Stimulated activated CD8-positive, alpha-beta memory T cell treated with anti-CD3 and anti-CD28 coated beads, Interleukin-15, amount 100 ng/mL, for 4 hours (primary cell): ENCODE data around the gene IQGAP2.
"Not testable (repeated sequence)": the region's sequence is repeated elsewhere in the genome, so short reads cannot be mapped to it uniquely, and the experiment has no call there.

Experiments
- DNase-seq, 2 donors: peaks; one replicate each; pipeline ENCODE4 v3.0.0-alpha.2; 2020; ENCODE audit warnings: low read depth in 2 of 2

IQGAP2 gene

DNA sequence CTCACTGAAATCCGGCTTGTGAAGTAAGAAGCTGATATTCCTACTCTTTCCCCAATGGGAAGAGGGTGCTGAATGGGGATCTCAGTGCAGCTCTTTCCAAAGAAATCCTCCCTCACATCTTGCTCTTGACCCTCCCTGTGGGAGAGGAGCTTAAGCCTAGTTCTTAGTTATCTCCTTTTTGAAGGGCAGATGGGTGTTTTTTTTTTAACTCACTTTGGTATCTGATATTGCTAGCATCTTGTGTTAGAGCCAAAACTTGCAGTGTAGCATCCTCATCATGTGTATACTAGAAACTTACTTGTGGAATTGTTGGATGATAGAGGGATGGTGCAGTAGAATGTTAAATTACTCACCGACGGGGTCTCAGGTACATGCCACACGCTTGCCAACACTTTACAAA is 129.9 kb downstream of the IQGAP2 start:
- no peak for DNase-seq

DNA sequence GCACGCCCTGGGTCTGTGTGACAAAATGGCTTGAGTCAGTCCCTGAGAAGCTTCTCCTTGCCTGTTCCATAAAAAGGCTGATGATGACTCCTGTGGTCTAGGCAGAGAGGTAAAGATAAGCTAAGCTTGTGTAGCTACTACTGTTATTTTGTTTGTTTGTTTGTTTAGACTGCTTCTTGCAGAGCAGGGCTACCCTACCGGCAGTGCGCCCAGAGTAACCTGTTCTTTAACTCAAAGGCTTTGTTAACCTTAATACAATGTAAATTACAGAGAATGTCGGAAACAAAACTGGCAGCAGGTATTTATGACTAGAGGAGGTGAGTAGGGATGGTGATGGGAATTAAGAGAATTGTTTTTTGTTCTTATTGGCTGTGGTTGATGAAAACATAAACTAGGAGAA is 132.5 kb downstream of the IQGAP2 start:
- no peak for DNase-seq

DNA sequence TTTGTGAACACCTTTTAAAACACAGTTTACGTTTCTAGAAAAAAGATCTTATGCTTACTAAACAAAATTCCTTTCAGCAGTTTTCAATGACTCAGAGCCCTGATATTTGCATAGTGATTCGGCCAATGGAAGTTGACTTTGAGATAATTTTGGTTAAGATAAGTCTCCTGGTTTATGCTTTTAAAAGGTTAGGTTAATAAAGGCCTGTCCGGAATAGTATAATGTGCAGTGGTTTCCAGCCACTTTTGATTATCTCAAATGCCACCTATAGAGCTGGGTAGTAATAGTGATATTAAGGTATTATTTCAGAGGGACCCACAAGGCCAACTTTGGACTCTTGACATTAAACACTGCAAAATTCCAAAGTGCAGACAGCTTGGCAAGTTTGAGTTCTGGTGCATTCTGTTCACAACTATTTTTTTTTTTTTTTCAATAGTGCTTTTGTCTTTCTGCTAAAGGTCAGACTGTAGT is 134.0 kb downstream of the IQGAP2 start:
- DNase-seq, result no peak

DNA sequence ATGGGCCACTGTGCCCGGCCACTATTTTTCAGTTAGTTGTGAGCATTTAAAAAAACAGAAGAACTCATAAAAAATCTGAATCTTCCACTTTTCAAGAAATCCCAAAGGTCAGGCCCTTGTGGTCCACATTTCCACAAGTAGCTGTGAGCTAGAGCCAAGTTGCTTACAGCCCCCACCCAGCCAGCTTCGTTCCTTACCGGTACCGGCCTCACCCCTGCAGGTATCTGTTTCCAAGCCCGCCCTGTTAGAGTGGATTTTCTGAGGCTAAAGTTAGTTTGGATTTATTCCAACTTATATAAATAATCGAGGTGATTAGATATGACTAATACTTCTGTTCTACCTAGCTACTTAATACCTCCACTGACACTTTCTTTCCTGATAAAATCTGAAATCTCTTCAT is 139.2 kb downstream of the IQGAP2 start:
- no peak for DNase-seq

DNA sequence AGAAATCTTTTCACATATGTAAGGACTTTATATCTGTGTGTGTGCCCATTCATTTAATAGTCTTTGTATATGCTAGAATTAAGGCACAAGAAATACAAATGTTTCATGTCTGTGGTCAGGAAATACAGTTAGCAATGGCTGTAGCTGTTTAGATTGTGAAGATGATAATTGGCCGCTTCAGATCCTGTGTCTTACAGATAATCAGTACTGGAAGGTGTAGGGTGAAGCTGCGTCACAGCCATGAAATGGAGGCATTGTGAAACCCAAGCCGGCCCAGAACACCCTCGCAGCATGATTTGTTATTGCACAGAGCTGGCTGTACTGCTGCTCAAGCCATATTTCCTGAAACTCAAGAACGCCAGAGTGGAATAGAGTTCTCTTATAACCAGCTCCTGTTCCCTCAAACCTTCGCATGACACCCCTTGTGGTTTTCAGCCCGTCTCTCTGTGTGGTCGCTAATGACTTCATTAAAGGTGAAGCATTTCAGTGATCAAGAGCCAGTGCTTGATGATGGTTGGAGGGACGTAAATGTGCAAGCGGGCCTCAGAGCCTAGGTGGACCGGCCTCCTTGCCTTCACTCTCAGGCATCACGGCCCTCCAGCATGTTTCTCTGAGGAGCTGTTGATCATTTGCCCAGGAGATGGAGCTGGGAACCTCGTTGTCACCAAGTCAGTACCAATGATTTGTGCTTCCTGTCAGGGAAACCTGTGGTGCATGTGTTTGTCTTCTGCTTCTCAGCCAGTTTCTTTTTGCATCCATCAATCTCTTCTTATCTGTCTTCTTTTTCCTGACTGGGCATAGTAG is 140.0 kb downstream of the IQGAP2 start:
- peak; percentile 13 to 24 for DNase-seq

DNA sequence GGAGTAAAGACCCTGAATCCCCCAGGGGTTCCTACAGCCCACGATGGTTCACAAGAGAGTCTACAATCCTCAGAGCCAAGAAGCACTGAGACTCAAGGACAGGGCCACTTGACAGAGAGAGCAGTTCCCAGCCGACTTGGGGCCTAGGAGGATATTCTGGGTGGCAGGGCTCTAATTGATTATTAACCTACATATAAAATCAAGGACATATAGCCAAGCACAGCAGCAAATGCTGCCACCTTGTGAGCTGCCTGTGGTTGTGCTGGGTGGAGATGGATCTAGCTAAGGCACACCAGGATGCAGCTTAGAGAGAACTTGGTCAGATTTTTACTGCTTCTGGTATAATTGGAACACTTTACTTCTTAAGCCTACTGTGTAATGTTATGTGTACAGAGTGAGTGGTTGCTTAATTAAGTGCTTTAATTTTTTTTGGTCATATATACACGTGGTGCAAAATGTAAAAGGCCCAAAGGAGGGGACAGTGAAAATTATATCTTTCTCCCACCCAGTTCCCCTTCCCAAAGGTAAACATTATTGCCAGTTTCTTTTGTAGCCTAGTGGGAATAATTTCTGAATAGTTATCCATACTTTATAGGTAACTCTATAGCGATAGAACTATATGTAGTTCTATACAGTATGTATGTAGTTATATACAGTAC is 141.3 kb downstream of the IQGAP2 start:
- DNase-seq, result peak in 1 of 2 donors; percentile 46

DNA sequence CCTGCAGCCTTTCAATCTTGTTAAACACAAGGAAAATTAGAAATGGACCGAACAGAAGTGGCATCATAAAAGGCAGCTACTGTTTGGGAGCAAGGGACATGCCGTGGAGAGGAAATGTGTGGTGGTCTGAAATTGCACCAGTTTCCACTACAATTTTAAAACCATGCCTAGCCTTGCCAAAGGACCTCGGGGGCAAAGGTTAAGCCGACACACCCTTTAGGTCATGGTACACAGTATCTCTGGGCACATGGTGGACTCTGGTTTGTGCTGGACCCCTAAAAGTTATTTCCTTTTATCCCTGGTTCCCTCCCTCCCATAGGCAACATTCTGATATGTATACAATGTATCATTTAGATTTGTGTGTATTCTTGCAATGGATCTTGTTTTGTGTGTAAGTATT is 142.1 kb downstream of the IQGAP2 start:
- DNase-seq, result no peak

DNA sequence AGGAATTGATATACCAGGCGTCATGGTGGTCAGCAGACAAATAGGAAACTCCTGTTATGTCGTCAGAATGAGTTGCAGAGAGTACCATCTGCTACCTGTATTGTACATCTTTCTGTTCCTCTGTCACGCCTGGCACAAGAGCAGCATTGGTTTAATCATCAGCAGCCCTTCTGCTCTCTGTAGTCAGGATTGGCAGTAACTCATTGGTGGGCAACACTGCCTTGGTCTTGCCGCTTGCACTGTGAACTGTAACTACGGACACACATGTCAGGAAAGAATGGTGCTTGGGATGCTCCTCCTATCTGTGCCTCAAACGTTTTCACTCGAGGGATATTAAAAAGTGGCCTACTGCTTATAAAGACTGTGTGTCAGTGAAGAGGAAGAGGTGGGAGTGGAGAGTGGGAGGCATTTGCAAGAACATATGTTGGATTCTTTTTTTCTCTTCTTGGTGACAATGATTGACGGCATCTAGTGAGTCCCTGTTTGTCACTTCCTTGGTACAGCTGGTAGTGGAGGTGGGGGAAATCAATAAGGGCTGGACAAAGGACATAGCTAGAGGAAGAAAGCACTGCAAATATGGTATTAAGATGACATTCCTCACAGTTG is 143.5 kb downstream of the IQGAP2 start:
- peak in 1 of 2 donors; percentile 30 for DNase-seq

DNA sequence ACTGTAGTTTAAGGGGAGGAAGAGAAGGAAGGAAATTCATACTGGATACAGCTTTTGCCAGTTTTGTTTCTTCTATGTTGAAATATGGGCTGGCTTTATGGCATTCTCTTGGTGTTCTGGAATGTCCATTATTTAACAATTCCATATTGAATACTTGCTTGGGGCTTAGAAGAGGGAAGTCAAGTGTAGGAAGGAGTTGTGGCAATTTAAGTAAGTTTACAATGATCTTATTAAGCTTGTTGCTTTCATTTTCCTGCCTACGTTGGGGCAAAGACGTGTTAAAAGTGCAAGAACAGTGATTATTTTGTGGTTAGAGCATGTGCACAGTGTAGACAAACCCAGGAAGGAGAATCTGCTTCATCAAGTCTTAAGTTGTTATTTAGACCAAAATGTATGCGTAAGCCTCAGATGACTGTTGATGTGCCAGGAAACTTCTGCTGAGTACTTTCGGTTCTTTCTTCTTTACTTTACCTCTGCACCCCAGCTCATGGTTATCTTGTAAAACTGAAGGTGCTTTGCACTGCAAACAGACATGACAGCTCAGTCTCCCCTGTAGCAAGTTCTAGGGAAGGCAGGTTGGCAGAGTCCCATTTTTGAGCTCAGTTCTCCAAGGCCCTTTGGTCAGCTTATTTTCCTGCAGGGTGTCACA is 144.3 kb downstream of the IQGAP2 start:
- DNase-seq, result peak in 1 of 2 donors; percentile 23

DNA sequence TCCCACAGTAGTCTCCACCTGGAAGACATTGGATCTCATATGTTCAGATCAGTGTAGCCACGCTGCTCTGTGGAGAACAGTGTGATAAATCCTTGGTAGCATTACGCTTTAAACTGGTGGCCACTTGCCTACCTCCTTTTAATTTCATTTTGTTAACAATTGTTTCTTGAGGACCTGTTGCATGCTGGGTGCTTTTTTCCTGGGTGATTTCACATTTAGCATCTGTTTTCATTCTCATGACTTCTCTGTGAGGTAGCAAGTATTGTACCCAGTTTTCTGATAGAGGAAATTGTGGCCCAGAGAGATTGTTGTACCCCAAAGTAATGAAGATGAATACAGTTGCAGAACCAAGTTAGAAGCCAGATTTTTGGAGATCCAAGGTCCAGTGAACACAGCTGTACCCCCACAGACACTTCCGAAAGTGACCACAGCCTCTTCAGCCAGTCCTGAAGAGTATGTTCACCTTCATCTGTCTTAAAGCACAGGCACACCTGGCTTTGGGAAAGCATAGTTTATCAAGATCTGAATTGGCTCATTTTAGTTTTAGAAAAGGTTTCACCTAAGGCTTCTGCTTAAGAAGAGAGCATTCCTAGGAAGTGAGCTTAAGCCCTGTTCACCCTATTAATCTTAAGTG is 144.9 kb downstream of the IQGAP2 start:
- no peak for DNase-seq

DNA sequence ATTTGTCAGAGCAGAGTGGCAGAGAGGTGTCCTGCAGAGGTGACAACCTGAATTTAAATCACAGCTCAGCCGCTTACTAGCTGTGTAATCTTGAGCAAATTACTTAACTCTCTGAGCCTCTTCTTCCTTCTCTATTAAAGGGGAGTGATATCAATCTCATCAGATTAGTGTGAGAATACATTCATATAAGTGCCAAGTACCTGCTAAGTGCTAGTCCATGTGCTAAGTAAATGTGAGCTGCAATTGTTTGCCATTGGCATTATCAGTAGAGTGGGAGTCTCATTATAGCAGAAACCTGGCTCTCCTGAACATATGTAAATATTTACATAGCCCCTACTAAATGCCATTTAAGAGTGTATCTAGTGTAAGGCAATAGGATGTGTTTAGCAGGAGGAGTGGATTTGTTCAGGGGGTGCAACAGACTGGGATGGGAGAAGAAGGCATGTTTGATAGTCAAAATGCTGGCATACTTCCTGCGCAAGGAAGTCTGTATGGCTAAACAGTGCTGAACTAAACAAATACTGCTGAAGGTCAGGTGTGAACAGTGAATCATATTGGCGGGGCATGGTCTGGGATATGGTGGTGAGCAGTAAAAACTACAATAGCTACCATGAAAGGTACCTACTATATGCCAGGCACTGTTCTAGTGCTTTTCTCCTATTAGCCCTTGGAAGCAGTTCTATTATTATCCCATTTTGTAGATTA is 145.6 kb downstream of the IQGAP2 start:
- DNase-seq, result no peak

DNA sequence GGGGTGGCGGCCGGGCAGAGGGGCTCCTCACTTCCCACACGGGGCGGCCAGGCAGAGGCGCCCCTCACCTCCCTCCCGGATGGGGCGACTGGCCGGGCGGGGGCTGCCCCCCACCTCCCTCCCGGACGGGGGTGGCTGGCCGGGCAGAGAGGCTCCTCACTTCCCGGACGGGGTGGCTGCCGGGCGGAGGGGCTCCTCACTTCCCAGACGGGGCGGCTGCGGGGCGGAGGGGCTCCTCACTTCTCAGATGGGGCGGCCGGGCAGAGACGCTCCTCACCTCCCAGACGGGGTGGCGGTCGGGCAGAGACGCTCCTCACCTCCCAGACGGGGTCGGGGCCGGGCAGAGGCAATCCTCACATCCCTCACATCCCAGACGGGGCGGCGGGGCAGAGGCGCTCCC is 147.8 kb downstream of the IQGAP2 start:
- DNase-seq, result not testable (repeated sequence)

DNA sequence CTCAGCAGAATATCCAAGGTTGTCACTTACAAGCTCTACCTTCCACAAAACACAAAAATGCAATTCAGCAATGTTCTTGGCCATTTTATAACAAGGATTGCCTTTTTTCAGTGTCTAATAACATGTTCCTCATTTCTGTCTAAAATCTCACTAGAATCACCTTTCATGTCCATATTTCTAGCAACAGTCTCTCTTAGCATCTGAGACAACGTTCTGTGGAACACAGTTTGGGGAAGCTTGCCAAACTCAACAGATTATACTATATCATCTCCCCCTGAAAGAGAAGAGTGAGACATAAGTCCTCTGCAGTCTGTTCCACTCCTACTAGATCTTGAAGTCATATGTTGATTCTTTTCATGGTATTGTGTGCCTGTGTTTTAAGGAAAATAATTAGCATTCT is 149.5 kb downstream of the IQGAP2 start:
- DNase-seq, result no peak

DNA sequence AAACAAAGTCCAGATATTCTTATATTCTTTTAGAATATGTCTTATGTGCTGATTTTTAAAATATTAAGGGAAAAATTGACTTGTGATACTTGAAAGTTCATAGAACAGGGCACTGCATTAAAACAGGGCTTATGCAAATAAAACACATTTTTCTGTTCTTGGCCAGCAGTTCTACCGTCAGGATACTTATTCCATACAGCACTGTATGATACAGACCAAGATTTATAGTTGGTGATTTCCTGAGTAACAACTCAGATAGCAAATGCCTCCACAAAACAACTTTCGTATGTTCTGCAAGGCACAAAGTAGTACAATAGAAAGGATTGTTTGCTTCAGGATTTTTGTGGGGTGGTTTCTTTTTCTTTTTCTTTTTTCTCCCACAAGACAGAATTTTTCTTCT is 150.2 kb downstream of the IQGAP2 start:
- DNase-seq, result no peak

DNA sequence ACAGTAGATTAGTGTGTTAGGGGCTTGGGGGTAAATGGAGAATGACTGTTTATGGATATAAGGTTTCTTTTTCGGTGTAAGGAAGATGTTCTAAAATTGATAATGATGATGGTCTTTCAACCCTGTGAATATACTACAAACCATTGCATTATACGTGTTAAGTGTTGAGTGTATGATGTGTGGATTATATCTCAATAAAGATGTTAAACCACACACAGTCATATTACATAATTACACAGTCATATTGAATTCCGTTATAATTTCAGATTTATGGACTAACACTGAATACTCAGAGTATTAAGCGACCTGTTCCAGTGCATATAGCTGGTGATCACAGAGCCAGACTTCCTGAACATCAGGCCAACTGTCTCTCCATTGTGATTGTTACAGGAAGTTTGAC is 152.0 kb downstream of the IQGAP2 start:
- no peak for DNase-seq

DNA sequence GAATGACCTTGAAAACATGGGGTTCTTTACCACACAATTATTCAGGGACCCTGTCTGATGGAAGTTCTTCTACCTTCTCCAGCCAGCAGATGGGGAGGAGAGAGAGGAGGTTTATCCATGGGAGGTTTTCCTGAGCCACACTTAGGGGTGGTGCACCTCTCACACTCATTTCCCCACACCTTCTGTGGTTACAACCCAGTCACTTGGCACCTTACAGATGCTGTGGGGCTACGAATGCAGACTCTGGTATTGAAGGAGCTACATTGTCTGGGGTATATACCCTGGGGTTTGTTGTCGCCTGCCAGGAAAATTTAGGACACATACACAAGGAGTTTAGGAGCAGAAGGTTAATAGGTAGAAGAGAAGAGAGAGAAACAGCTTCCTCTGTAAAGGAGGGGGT is 152.6 kb downstream of the IQGAP2 start:
- no peak for DNase-seq

DNA sequence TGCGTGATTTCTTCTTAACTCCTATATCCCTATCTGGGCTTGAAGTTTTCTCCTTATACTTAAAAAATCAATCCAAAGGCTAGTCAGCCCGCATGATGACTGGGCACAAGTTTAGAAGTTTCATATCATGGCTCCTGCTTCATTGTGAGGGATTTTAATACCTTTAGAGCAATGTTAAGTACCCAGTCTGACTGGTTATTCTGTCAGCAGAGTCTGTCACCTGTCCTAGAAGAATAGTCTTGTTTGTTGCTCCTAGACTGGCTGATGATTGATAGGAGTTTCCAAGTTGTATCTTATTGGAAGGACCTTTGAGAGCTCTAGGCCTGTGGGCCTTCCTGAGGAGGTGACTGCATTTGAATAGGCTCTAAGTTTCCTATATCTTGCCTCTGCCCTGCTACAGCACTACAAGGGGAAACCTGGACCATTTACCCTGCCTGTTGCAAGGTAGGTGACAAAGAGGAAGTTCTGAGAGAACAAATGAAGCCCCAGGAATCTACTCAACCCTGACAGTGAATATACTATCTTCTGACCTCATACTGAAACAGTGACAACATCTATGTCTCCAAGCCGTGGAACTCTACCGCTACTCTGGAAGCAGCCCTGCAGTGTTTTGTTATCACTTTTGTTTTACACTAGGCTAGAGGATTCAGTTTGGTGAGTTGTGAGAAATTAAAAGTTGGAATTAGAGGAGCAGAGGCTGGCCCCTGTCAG is 153.6 kb downstream of the IQGAP2 start:
- no peak for DNase-seq

DNA sequence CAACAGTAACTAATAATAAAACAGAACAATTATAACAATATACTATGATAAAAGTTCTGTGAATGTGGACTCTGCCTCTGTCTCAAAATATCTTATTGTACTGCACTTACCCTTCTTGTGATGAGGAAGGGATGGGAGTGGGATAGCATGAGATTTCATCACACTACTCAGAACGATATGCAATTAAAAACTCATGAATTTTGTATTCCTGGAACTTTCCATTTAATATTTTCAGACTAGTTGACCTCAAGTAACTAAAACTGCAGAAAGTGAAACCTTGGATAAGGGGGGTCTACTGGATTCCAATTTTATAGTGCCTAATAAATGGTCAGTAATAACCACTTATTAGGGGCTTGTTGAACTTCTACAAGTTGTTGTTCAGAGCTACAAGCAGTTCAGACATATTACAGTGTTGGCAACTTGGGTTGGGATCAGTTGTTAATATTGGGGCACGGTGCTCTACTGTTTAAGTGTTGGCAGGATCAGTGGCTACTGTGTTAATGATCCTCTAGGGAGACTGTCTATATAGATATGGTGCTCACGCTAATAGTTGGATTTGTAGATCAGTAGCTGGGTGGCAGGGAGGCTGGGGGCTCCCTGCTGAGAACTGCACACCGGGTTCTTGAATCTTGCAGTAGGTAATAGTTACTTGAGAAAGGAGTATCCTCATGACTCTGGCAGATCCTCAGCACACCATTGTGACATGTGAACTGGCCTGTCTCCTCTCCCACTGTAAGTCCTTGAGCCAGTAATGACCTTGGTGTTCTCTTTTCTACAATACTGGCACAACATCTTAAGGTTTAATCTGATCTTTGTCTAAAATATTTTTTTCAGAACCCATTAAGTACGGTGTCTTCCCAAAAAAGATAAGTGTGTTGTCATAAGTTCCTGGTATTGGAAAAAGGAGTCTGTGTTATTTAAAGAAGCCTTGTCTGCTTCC is 158.1 kb downstream of the IQGAP2 start:
- no peak for DNase-seq

DNA sequence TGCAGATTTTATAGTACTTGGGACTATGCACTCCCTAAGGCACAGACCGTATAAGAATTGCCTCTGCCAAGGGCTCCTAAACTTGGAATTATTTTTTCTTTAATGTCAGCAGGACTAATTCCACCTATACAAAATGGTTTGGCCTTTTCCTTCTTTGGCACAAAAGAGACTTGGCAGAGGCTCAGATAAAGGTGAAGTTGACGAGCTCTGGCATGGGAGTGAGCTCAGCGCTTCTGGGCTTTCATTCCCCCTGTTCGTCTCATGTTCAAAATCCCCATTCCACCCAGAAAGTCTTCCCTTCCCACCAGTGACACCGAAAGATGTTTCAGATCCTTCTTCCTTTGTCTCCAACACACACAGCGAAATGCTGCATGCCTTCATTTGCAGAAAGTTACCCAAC is 158.9 kb downstream of the IQGAP2 start:
- DNase-seq, result no peak

DNA sequence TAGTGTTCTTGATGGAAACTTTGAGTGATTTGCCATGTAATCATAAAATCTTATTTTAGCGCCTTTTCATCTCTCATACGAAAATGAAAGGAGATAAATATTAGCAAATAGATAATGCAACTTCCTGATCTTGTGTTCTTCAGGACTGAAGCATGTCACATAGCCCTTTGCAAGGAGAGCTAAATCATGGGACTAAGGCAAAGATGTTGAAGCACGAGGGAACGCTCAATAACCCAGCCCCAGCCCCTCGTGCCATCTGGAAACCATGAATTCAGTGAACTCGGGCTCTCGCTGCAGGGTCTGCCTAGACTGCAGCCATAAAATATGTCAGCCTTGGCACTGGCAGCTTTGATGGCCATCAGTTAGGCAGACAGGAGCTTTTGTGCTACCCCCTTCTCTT is 161.9 kb downstream of the IQGAP2 start:
- no peak for DNase-seq
